AG10803 (cell line): ENCODE data around the gene TDRD9.
A peak's percentile ranks its signal among the peaks of the same experiment; 100 is the strongest.

Source experiments
- DNase-seq: peaks from one replicate; pipeline ENCODE4 v3.0.0; 2010; ENCODE audit warnings: low read depth
- H3K4me3 ChIP-seq: 2 replicates; pipeline ENCODE4 v1.5.1; 2011; ENCODE audit warnings: mild to moderate bottlenecking, low read length, control low read depth
- TF ChIP-seq, protein P1 (sequence below): conservative IDR thresholded peaks from 2 replicates; pipeline ENCODE4 v1.5.1; 2011; ENCODE audit warnings: mild to moderate bottlenecking, low read length, control low read depth, inconsistent platforms

TDRD9 gene

DNA sequence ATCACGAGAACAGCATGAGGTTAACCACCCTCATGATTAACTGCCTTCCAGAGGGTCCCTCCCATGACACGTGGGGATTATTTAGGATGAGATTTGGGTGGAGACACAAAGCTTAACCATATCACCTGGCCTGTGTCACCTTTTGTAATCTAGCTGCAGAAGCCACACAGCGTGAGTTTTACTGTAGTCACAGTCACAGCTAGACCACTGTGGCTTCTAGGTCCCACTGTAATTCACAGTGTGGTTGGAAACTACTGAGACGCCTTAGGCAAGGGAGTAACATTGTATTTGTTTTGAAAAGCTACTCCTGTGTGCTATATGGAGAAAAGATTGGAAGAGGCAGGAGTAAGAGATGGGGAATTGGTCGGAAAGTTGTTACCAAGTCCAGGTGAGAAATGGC is 111.0 kb downstream of the TDRD9 start:
- TF ChIP-seq, protein P1, sequence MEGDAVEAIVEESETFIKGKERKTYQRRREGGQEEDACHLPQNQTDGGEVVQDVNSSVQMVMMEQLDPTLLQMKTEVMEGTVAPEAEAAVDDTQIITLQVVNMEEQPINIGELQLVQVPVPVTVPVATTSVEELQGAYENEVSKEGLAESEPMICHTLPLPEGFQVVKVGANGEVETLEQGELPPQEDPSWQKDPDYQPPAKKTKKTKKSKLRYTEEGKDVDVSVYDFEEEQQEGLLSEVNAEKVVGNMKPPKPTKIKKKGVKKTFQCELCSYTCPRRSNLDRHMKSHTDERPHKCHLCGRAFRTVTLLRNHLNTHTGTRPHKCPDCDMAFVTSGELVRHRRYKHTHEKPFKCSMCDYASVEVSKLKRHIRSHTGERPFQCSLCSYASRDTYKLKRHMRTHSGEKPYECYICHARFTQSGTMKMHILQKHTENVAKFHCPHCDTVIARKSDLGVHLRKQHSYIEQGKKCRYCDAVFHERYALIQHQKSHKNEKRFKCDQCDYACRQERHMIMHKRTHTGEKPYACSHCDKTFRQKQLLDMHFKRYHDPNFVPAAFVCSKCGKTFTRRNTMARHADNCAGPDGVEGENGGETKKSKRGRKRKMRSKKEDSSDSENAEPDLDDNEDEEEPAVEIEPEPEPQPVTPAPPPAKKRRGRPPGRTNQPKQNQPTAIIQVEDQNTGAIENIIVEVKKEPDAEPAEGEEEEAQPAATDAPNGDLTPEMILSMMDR: no peak
- H3K4me3 ChIP-seq: no peak overlapping the region
- no peak for DNase-seq

DNA sequence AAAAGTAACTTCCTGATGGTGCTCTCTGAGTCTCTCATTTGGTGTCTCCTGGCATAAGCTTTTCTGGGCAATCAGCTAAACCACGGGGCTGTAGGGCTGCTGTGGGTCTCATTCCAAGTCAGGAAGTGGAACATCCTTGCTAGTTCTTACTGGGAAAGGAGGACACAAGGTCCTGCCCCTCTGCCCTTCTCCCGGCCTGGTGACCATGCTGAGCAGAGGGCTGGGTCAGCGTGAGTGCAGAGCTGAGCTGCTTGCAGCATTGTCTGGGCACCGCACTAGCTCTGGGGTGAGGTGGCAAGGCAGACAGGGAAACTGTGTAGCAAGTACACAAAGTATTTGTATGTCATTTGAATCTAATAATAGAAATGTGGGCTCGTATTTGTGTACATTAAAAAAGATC is 112.3 kb downstream of the TDRD9 start:
- H3K4me3 ChIP-seq: no peak overlapping the region
- no peak for DNase-seq
- TF ChIP-seq, protein P1: no peak

DNA sequence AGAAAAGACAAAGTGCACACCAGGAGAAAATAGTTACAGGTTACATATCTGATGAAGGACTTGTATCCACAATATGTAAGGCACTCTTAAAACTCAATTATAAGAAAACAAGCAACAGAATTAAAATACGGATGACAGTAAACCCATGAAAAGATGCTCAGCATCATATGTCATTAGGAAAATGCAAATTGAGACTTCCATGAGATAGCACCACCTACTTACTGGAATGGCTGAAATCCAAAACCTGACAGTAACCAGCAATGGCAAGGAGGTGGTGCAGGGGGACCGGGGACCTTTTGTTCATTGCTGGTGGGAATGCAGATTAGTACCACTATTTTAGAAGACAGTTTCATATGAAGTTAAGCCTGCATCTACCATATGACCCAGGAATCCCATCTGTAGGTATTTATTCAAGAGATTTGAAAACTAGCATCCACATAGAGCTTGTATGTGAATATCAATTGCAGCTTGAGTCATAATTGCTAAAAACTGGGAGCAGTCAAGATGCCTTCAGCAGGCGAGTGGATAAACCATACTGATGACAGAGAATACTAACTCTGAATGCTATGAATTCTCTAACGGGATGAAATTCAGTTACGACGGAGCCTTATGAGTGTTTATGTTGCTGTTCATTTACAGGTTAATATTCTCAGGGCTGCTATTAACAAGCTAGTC is 113.3 kb downstream of the TDRD9 start:
- TF ChIP-seq, protein P1: no peak
- H3K4me3 ChIP-seq: no peak overlapping the region
- DNase-seq: no peak

DNA sequence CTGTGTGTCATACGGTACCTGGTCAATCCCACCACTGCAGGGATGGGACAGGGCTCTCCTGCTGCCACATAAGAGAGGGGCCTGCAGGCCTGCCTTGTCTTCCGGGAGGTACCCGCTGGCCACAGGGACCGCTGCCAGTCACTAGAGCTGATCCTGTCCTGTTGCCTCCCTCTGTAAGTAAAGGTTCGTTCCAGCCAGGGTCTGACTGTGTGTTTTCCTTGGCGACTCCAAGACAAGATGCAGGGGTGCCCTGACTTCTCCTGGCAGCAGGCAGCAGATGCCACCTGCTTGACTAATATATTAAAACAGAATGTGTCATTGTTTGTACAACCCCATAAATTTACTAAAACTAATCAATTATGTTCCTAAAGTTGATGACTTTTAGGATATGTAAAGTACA is 115.8 kb downstream of the TDRD9 start:
- DNase-seq: no peak
- H3K4me3 ChIP-seq: no peak overlapping the region
- TF ChIP-seq, protein P1: no peak

DNA sequence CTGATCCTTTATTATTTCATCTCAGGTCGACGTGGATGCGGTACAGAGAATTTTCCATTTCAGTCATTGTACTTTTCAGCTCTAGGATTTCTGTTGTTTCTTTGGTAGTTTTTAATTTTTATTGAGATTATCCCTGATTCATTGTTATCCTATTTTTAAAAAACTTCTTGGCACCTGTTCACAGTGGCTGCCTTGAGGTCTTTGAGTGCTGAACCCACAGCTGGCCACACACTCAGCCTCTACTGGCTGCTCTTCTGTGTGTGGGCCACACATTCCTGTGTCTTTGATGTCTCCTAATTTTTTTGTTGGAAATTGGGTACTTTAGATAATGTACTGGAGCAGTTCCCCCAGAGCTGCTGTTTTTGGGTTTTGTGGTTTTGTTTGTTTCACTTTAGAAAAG is 119.5 kb downstream of the TDRD9 start:
- TF ChIP-seq, protein P1: no peak
- DNase-seq: no peak
- H3K4me3 ChIP-seq: no peak overlapping the region

DNA sequence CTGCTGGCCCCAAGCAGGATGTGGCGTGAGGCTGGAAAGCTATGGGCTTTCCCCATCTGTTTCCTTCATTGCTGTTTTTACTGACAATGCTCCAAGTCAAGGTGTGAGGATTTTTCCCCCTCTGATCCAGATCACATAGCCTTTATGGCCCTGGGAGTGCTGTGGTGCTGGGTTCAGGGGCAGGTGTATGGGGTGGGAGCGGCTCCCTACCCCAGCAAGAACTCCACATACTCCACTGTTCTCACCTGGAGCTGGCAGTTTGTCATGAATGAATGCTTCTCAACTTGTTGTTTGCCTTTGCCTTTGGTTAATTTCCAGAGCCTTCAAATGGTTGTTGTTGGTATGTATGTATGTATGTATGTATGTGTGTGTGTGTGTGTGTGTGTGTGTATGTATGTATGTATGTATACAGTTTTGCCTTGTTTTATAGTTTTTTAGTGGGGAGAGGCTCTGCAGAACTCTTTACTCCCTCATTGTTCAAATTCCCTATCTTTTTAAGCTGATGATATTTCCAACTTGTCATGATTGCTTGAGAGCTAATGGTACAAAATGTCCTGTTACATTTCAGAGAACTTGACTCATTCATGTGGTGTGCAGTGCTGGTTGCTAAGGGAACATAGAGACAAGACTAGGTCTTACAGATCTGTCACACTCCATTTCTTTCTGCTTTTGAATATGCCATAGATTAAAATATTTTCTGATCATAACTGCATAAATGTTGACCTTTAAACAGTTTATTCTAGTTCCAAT is 120.7 kb downstream of the TDRD9 start:
- TF ChIP-seq, protein P1: no peak
- H3K4me3 ChIP-seq: no peak overlapping the region
- DNase-seq: peak; percentile 6

DNA sequence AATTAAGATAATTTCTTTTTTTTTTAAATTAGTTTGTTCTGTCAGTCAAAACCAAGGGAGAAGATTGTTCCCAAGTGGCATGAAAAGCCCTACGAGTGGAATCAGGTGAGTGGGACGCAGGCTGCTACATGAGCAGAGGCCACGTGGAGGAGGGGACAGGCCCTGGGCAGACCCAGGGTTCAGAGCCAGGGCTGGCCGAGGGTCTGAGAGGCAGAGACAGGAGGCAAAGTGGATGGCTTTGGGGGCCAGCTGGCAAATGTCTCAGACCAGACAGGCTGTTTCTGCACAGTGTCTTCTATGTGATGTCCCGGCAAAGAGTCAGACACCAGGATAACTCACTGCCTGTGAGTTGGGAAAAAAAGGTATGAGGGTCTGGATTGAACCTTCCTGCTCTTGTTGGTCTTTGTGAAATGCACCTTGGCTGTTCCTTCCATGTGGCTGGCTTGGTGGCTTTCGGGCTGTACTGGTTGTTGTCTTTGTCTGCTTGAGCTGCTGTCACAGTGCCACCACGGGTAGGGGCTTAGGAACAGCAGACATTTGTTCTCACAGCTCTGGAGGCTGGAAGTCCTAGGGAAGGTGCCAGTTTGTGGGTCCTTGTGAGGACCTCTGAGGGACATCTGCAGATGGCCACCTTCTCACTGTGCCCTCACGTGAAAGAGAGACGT is 121.5 kb downstream of the TDRD9 start:
- no peak overlapping the region for H3K4me3 ChIP-seq
- TF ChIP-seq, protein P1: no peak
- DNase-seq: no peak
